ENCODE measurements around the gene PPM1K.

Gene PPM1K

DNA sequence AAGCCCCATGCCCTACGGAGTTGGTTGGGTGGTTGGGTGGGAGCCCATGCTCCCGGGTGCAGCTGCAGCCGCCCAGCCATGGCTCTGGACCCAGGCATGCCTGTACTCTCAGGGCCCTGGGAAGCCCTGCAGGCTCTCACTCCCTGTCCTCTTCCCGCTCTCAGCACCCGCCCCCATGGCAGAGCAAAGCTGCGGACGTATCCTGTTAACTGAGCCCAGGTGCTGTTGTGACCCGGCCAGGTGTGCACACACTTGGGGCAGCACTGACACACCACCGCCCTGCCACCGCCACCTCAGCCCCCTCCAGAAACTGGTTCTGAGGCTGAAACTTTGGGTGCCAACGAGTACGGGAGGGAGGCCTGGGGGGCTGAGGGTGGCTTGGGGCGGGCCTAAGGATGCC, 40.3 kb downstream of the PPM1K start:
- Histone ChIP-seq H3K4me3 (ENCODE audit: low read depth, low read length, poor library complexity, severe bottlenecking) (no peak overlapping the region), H3K4me2 (ENCODE audit: low read length) (no peak overlapping the region), H3K36me3 (ENCODE audit: insufficient read depth, low read length) (no peaks in the 10 kb centered on the region), H3K27me3 (ENCODE audit: insufficient read depth, low read length) (no peaks in the 10 kb centered on the region), H2AFZ (ENCODE audit: low read length) (no peak overlapping the region), H3K9ac (ENCODE audit: low read length) (no peak overlapping the region), H3K9me3 (ENCODE audit: low read length) (no peaks in the 10 kb centered on the region), H3K4me1 (ENCODE audit: insufficient read depth, low read length, severe bottlenecking) (peaks cover 12% of the 10 kb centered on the region), H3F3A (ENCODE audit: insufficient read depth, low read length) (no peaks in the 10 kb centered on the region), H3K9me2 (ENCODE audit: low read depth, low read length) (no peaks in the 10 kb centered on the region), H3K79me2 (ENCODE audit: insufficient read depth, low read length) (no peaks in the 10 kb centered on the region), H4K20me1 (ENCODE audit: insufficient read depth, low read length) (no peaks in the 10 kb centered on the region), H3K27ac (ENCODE audit: low read depth, low read length, poor library complexity, severe bottlenecking) (no peak overlapping the region)
- TF ChIP-seq EZH2 (IDR thresholded peaks at IDR 0.05; ENCODE audit: borderline replicate concordance, low read length) = no peak
- TF ChIP-seq, protein P1, sequence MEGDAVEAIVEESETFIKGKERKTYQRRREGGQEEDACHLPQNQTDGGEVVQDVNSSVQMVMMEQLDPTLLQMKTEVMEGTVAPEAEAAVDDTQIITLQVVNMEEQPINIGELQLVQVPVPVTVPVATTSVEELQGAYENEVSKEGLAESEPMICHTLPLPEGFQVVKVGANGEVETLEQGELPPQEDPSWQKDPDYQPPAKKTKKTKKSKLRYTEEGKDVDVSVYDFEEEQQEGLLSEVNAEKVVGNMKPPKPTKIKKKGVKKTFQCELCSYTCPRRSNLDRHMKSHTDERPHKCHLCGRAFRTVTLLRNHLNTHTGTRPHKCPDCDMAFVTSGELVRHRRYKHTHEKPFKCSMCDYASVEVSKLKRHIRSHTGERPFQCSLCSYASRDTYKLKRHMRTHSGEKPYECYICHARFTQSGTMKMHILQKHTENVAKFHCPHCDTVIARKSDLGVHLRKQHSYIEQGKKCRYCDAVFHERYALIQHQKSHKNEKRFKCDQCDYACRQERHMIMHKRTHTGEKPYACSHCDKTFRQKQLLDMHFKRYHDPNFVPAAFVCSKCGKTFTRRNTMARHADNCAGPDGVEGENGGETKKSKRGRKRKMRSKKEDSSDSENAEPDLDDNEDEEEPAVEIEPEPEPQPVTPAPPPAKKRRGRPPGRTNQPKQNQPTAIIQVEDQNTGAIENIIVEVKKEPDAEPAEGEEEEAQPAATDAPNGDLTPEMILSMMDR (IDR thresholded peaks at IDR 0.05; ENCODE audit: low read length) = no peak

DNA sequence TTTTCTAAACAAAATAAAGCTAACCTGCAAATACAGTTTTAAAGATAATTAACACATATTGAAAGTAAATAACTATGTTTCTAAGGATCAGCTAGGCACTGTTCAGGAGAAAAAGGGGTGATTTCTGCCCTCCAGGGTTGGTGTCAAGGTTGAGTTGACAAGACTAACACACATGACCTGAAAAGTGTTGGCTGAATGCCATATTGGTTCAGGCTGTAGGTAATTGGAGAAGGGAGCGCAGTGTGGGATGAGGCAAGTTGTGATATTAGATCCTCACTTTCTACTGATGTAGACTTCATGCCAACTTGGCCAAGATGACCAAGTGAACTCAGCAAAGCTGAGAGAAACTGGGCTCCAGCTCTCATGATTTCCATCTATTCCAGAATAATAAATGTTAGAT, 42.2 kb downstream of the PPM1K start:
- H3K4me1 ChIP-seq (ENCODE audit: insufficient read depth, low read length, severe bottlenecking) = peaks cover 12% of the 10 kb centered on the region
- no peak overlapping the region for H3K9ac ChIP-seq (ENCODE audit: low read length)
- H3F3A ChIP-seq (ENCODE audit: insufficient read depth, low read length) = no peaks in the 10 kb centered on the region
- H3K9me3 ChIP-seq (ENCODE audit: low read length) = no peaks in the 10 kb centered on the region
- H3K4me3 ChIP-seq (ENCODE audit: low read depth, low read length, poor library complexity, severe bottlenecking) = no peak overlapping the region
- H3K27ac ChIP-seq (ENCODE audit: low read depth, low read length, poor library complexity, severe bottlenecking) = no peak overlapping the region
- H3K27me3 ChIP-seq (ENCODE audit: insufficient read depth, low read length) = no peaks in the 10 kb centered on the region
- no peak overlapping the region for H2AFZ ChIP-seq (ENCODE audit: low read length)
- TF ChIP-seq EZH2 (IDR thresholded peaks at IDR 0.05; ENCODE audit: borderline replicate concordance, low read length) = no peak
- TF ChIP-seq, protein P1 (IDR thresholded peaks at IDR 0.05; ENCODE audit: low read length) = no peak
- H3K9me2 ChIP-seq (ENCODE audit: low read depth, low read length) = no peaks in the 10 kb centered on the region
- no peaks in the 10 kb centered on the region for H3K79me2 ChIP-seq (ENCODE audit: insufficient read depth, low read length)
- no peaks in the 10 kb centered on the region for H3K36me3 ChIP-seq (ENCODE audit: insufficient read depth, low read length)
- H4K20me1 ChIP-seq (ENCODE audit: insufficient read depth, low read length) = no peaks in the 10 kb centered on the region
- no peak overlapping the region for H3K4me2 ChIP-seq (ENCODE audit: low read length)

DNA sequence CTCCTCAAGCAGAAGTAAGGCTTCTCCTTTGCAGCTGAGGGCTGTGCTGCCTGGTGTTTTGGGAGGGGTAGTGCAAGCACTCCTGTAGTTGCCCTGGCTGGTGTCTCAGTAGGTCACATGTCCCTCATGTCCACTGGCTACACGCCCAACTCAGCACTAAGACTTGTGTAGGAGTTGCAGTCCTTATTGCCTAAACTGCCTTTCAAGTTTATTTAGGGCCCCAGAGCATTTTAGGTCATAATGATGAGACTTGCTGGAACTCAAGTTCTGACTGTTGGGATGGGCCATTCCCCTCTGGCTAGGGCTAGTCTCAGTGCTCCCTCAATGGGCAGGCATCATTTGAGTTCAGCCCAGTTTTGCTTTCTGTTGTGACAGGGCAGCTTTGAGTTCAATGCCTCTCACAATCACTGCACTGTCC, 44.1 kb downstream of the PPM1K start:
- Histone ChIP-seq H2AFZ (ENCODE audit: low read length) (no peak overlapping the region), H3K27me3 (ENCODE audit: insufficient read depth, low read length) (no peaks in the 10 kb centered on the region), H3K4me1 (ENCODE audit: insufficient read depth, low read length, severe bottlenecking) (peaks cover 9% of the 10 kb centered on the region), H4K20me1 (ENCODE audit: insufficient read depth, low read length) (no peaks in the 10 kb centered on the region), H3K4me3 (ENCODE audit: low read depth, low read length, poor library complexity, severe bottlenecking) (no peak overlapping the region), H3F3A (ENCODE audit: insufficient read depth, low read length) (no peaks in the 10 kb centered on the region), H3K9me3 (ENCODE audit: low read length) (no peaks in the 10 kb centered on the region), H3K27ac (ENCODE audit: low read depth, low read length, poor library complexity, severe bottlenecking) (no peak overlapping the region), H3K4me2 (ENCODE audit: low read length) (no peak overlapping the region), H3K79me2 (ENCODE audit: insufficient read depth, low read length) (no peaks in the 10 kb centered on the region), H3K9ac (ENCODE audit: low read length) (no peak overlapping the region), H3K9me2 (ENCODE audit: low read depth, low read length) (no peaks in the 10 kb centered on the region), H3K36me3 (ENCODE audit: insufficient read depth, low read length) (no peaks in the 10 kb centered on the region)
- TF ChIP-seq EZH2 (IDR thresholded peaks at IDR 0.05; ENCODE audit: borderline replicate concordance, low read length) = no peak
- TF ChIP-seq, protein P1 (IDR thresholded peaks at IDR 0.05; ENCODE audit: low read length) = no peak
